A549 (cell line): ENCODE results near the gene COG5.

Source experiments
- BHLHE40 ChIP-seq: IDR thresholded peaks from 2 replicates; pipeline ENCODE4 v1.6.1; 2012; ENCODE audit warnings: low read depth, low read length, inconsistent platforms
- CTCF ChIP-seq: fragments of >200 bp; sonication (Bioruptor Twin); formaldehyde crosslinking; IDR thresholded peaks from 3 replicates; pipeline ENCODE4 v1.5.1; 2016
- EP300 ChIP-seq, 2 experiments: fragments of >200 bp; sonication (Bioruptor Twin); formaldehyde crosslinking; IDR thresholded peaks; 2 replicates in 1 of 2; 3 replicates in 1 of 2; pipeline ENCODE4 v1.6.1; 2016 to 2017
- ESRRA ChIP-seq: fragments of 150-350 bp; IDR thresholded peaks from 2 replicates; pipeline ENCODE4 v1.6.1; 2014; ENCODE audit warnings: mild to moderate bottlenecking, low read length, borderline replicate concordance
- HDAC2 ChIP-seq: fragments of 200-600 bp; sonication (generic); IDR thresholded peaks from 2 replicates; pipeline ENCODE4 v1.6.1; 2016
- MAZ ChIP-seq: fragments of 150-350 bp; IDR thresholded peaks from 2 replicates; pipeline ENCODE4 v1.6.1; 2014; ENCODE audit warnings: antibody characterized with exemption, low read depth, low read length, borderline replicate concordance
- PBX3 ChIP-seq: IDR thresholded peaks from 2 replicates; pipeline ENCODE4 v1.6.1; 2012
- POLR2A ChIP-seq: IDR thresholded peaks from 2 replicates; pipeline ENCODE4 v1.6.1; 2012; ENCODE audit warnings: mild to moderate bottlenecking, low read length
- RAD21 ChIP-seq, 2 experiments: fragments of >200 bp in 1 of 2; sonication (Bioruptor Twin) in 1 of 2; formaldehyde crosslinking in 1 of 2; IDR thresholded peaks in 1 of 2; conservative IDR thresholded peaks in 1 of 2; 2 replicates in 1 of 2; 3 replicates in 1 of 2; pipeline ENCODE4 v1.6.1; 2012 to 2018; ENCODE audit warnings: inconsistent platforms in 1 of 2
- RARB ChIP-seq: fragments of 250-450 bp; sonication (Bioruptor Pico); IDR thresholded peaks from 2 replicates; pipeline ENCODE4 v1.8.0; 2021; ENCODE audit warnings: mild to moderate bottlenecking, moderate library complexity
- SREBF2 ChIP-seq: fragments of 450-650 bp; IDR thresholded peaks from 2 replicates; pipeline ENCODE4 v1.6.1; 2014; ENCODE audit warnings: mild to moderate bottlenecking, moderate library complexity

- TF ChIP-seq CTCF (no peak), POLR2A (no peak), PBX3 (no peak), RARB (no peak), BHLHE40 (no peak), ESRRA (no peak), RAD21 (conservative IDR thresholded peaks at IDR 0.05 in 1 of 2, IDR thresholded peaks at IDR 0.05 in 1 of 2) (no peak), SREBF2 (no peak), MAZ (no peak), EP300 (IDR thresholded peaks at IDR 0.05) (no peak), HDAC2 (no peak)
These were observed 271.1 kb downstream of the COG5 start for GRCh38 chr7:107292591-107292990.
